ENCODE measurements around the gene PRR15.

GRCh38 chr7:29614229-29614628, 50.6 kb downstream of the PRR15 start:
- TF ChIP-seq CTCF (IDR thresholded peaks at IDR 0.05) (no peak), POLR2A (IDR thresholded peaks at IDR 0.05) (no peak)
